ENCODE measurements around the gene MET. TPM values are rescaled to one million over a fixed set of nuclear protein-coding genes. Genes with fewer than 3 reads are reported as not detected.

MET gene
- polyA plus RNA-seq: 0.21 and 2.1 TPM in 2 replicates

GRCh38 chr7:116671681-116672595 is at the start of gene MET:
Gene MET (plus strand): TSS chr7:116672196. CDS start chr7:116699085, 26,889 bp downstream.

Other genes starting within 250 kb of the MET start
- gene CAV2, start 172.5 kb upstream of the MET start, polyA plus RNA-seq: 0.14 and 1.9 TPM in 2 replicates
- 0.26 and 2.1 TPM in 2 replicates for gene CAV1, start 147.2 kb upstream of the MET start, polyA plus RNA-seq
- 190 and 245 TPM in 2 replicates for gene CAPZA2, start 190.4 kb downstream of the MET start, polyA plus RNA-seq

All from Purkinje cell (primary cell).